A549 (cell line): ENCODE results near the gene PRRX2.

Experiments
- CEBPB ChIP-seq, 2 experiments: fragments of >200 bp in 1 of 2; sonication (Bioruptor Twin) in 1 of 2; formaldehyde crosslinking in 1 of 2; IDR thresholded peaks; 2 replicates each; pipeline ENCODE4 v1.6.1; 2012 to 2016
- CHD2 ChIP-seq: fragments of 150-350 bp; IDR thresholded peaks from 2 replicates; pipeline ENCODE4 v1.6.1; 2014; ENCODE audit warnings: low read length; ENCODE audit not compliant: partially characterized antibody
- EP300 ChIP-seq, 2 experiments: fragments of >200 bp; sonication (Bioruptor Twin); formaldehyde crosslinking; IDR thresholded peaks; 2 replicates in 1 of 2; 3 replicates in 1 of 2; pipeline ENCODE4 v1.6.1; 2016 to 2017
- ESRRA ChIP-seq: fragments of 150-350 bp; IDR thresholded peaks from 2 replicates; pipeline ENCODE4 v1.6.1; 2014; ENCODE audit warnings: mild to moderate bottlenecking, low read length, borderline replicate concordance
- JUNB ChIP-seq: fragments of >200 bp; sonication (Bioruptor Twin); formaldehyde crosslinking; IDR thresholded peaks from 2 replicates; pipeline ENCODE4 v1.6.1; 2016
- MAX ChIP-seq: IDR thresholded peaks from 2 replicates; pipeline ENCODE4 v1.6.1; 2012
- MYC ChIP-seq: IDR thresholded peaks from 2 replicates; pipeline ENCODE4 v1.6.1; 2012; ENCODE audit warnings: mild to moderate bottlenecking, inconsistent platforms, low read length, improper control_type of control experiment, borderline replicate concordance
- POLR2A ChIP-seq: IDR thresholded peaks from 2 replicates; pipeline ENCODE4 v1.6.1; 2012; ENCODE audit warnings: mild to moderate bottlenecking, low read length
- USF2 ChIP-seq: fragments of 450-650 bp; IDR thresholded peaks from 2 replicates; pipeline ENCODE4 v1.6.1; 2014; ENCODE audit warnings: antibody characterized with exemption
- TF ChIP-seq, protein P1 (sequence below): fragments of >200 bp; sonication (Bioruptor Twin); formaldehyde crosslinking; IDR thresholded peaks from 3 replicates; pipeline ENCODE4 v1.5.1; 2016
- TF ChIP-seq, protein P2 (sequence below): fragments of 200-600 bp; sonication (generic); IDR thresholded peaks from 2 replicates; pipeline ENCODE4 v1.6.1; 2016; ENCODE audit warnings: antibody characterized with exemption, mild to moderate bottlenecking, moderate library complexity
- TF ChIP-seq, protein P3 (sequence below): IDR thresholded peaks from 2 replicates; pipeline ENCODE4 v1.6.1; 2012; ENCODE audit warnings: low read depth, borderline replicate concordance

GRCh38 chr9:129736334-129736733, 70.9 kb downstream of the PRRX2 start:
- TF ChIP-seq, protein P1, sequence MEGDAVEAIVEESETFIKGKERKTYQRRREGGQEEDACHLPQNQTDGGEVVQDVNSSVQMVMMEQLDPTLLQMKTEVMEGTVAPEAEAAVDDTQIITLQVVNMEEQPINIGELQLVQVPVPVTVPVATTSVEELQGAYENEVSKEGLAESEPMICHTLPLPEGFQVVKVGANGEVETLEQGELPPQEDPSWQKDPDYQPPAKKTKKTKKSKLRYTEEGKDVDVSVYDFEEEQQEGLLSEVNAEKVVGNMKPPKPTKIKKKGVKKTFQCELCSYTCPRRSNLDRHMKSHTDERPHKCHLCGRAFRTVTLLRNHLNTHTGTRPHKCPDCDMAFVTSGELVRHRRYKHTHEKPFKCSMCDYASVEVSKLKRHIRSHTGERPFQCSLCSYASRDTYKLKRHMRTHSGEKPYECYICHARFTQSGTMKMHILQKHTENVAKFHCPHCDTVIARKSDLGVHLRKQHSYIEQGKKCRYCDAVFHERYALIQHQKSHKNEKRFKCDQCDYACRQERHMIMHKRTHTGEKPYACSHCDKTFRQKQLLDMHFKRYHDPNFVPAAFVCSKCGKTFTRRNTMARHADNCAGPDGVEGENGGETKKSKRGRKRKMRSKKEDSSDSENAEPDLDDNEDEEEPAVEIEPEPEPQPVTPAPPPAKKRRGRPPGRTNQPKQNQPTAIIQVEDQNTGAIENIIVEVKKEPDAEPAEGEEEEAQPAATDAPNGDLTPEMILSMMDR = no peak
- TF ChIP-seq EP300 (IDR thresholded peaks at IDR 0.05) (no peak), JUNB (no peak), CEBPB (IDR thresholded peaks at IDR 0.05) (no peak), ESRRA (no peak), USF2 (no peak), CHD2 (no peak), MAX (no peak), MYC (no peak), POLR2A (no peak)
- TF ChIP-seq, protein P2, sequence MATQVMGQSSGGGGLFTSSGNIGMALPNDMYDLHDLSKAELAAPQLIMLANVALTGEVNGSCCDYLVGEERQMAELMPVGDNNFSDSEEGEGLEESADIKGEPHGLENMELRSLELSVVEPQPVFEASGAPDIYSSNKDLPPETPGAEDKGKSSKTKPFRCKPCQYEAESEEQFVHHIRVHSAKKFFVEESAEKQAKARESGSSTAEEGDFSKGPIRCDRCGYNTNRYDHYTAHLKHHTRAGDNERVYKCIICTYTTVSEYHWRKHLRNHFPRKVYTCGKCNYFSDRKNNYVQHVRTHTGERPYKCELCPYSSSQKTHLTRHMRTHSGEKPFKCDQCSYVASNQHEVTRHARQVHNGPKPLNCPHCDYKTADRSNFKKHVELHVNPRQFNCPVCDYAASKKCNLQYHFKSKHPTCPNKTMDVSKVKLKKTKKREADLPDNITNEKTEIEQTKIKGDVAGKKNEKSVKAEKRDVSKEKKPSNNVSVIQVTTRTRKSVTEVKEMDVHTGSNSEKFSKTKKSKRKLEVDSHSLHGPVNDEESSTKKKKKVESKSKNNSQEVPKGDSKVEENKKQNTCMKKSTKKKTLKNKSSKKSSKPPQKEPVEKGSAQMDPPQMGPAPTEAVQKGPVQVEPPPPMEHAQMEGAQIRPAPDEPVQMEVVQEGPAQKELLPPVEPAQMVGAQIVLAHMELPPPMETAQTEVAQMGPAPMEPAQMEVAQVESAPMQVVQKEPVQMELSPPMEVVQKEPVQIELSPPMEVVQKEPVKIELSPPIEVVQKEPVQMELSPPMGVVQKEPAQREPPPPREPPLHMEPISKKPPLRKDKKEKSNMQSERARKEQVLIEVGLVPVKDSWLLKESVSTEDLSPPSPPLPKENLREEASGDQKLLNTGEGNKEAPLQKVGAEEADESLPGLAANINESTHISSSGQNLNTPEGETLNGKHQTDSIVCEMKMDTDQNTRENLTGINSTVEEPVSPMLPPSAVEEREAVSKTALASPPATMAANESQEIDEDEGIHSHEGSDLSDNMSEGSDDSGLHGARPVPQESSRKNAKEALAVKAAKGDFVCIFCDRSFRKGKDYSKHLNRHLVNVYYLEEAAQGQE = no peak
- TF ChIP-seq, protein P3, sequence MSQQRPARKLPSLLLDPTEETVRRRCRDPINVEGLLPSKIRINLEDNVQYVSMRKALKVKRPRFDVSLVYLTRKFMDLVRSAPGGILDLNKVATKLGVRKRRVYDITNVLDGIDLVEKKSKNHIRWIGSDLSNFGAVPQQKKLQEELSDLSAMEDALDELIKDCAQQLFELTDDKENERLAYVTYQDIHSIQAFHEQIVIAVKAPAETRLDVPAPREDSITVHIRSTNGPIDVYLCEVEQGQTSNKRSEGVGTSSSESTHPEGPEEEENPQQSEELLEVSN = no peak
